WTC11 (cell line): ENCODE data around the gene CLIC5. TPM values are rescaled to one million over a fixed set of nuclear protein-coding genes. Genes with fewer than 3 reads are reported as not detected.
A peak's percentile ranks its signal among the peaks of the same experiment; 100 is the strongest.

Source experiments
- ATAC-seq: fragments of 200-7000 bp; cut with Tn5 transposase; 2 replicates; pipeline ENCODE4 v1.10.0; 2021; ENCODE audit warnings: mild to moderate bottlenecking, moderate library complexity
- CTCF ChIA-PET: fragments of 300-600 bp; sonication (Branson Sonifier 250); formaldehyde crosslinking; loops from one replicate; lab custom pipeline; 2021; ENCODE audit warnings: antibody characterized with exemption; lab: Charles Lee
- POLR2A ChIA-PET: fragments of 350-600 bp; sonication (Branson Sonifier 250); formaldehyde crosslinking; loops from one replicate; lab custom pipeline; 2021; ENCODE audit warnings: antibody characterized with exemption; lab: Charles Lee
- DNase-seq: peaks from one replicate; pipeline ENCODE4 v3.0.0; 2021; ENCODE audit warnings: low spot score
- H3K27ac Mint-ChIP-seq: 2 replicates; pipeline ENCODE4 v1.8.0; 2021; ENCODE audit warnings: mixed read lengths
- H3K27me3 Mint-ChIP-seq: 2 replicates; pipeline ENCODE4 v1.8.0; 2021; ENCODE audit warnings: low read depth, mild to moderate bottlenecking, moderate library complexity, mixed read lengths
- H3K36me3 Mint-ChIP-seq: 2 replicates; pipeline ENCODE4 v1.8.0; 2021; ENCODE audit warnings: mixed read lengths
- H3K4me1 Mint-ChIP-seq: 2 replicates; pipeline ENCODE4 v1.8.0; 2022; ENCODE audit warnings: mixed read lengths
- H3K4me3 Mint-ChIP-seq: 2 replicates; pipeline ENCODE4 v1.8.0; 2021; ENCODE audit warnings: mild to moderate bottlenecking, moderate library complexity, mixed read lengths
- H3K9me3 Mint-ChIP-seq: 2 replicates; pipeline ENCODE4 v1.8.0; 2021; ENCODE audit warnings: mixed read lengths
- ARID4B ChIP-seq: sonication (generic); formaldehyde crosslinking; IDR thresholded peaks from 2 replicates; pipeline ENCODE4 v1.8.0; 2023; ENCODE audit warnings: missing genetic modification reagents, mild to moderate bottlenecking, borderline replicate concordance
- CBFB ChIP-seq: sonication (generic); formaldehyde crosslinking; IDR thresholded peaks from 2 replicates; pipeline ENCODE4 v1.8.1; 2022; ENCODE audit warnings: mild to moderate bottlenecking, low read depth, missing genetic modification reagents
- E2F5 ChIP-seq: sonication (generic); formaldehyde crosslinking; IDR thresholded peaks from 2 replicates; pipeline ENCODE4 v1.8.1; 2022; ENCODE audit warnings: mild to moderate bottlenecking, moderate library complexity, missing genetic modification reagents
- FOXJ3 ChIP-seq: sonication (generic); formaldehyde crosslinking; IDR thresholded peaks from 2 replicates; pipeline ENCODE4 v1.9.0; 2021; ENCODE audit warnings: missing genetic modification reagents, mild to moderate bottlenecking, borderline replicate concordance
- NFE2L1 ChIP-seq: sonication (generic); formaldehyde crosslinking; IDR thresholded peaks from 2 replicates; pipeline ENCODE4 v1.8.1; 2023; ENCODE audit warnings: missing genetic modification reagents
- NR1H2 ChIP-seq: sonication (generic); formaldehyde crosslinking; IDR thresholded peaks from 2 replicates; pipeline ENCODE4 v1.9.0; 2021; ENCODE audit warnings: mild to moderate bottlenecking, moderate library complexity, missing genetic modification reagents
- PREB ChIP-seq: sonication (generic); formaldehyde crosslinking; IDR thresholded peaks from 2 replicates; pipeline ENCODE4 v1.8.1; 2022; ENCODE audit warnings: mild to moderate bottlenecking, missing genetic modification reagents, moderate library complexity, borderline replicate concordance
- RELA ChIP-seq: sonication (generic); formaldehyde crosslinking; IDR thresholded peaks from 2 replicates; pipeline ENCODE4 v1.8.1; 2022; ENCODE audit warnings: missing genetic modification reagents, mild to moderate bottlenecking, borderline replicate concordance
- TEAD4 ChIP-seq: sonication (generic); formaldehyde crosslinking; IDR thresholded peaks from 2 replicates; pipeline ENCODE4 v1.8.0; 2022; ENCODE audit warnings: mild to moderate bottlenecking, missing genetic modification reagents
- ZNF396 ChIP-seq: fragments of 250-450 bp; sonication (Bioruptor Pico); IDR thresholded peaks from 2 replicates; pipeline ENCODE4 v1.8.0; 2021; ENCODE audit warnings: mild to moderate bottlenecking, moderate library complexity, borderline replicate concordance
- ZNF512 ChIP-seq: sonication (generic); formaldehyde crosslinking; IDR thresholded peaks from 2 replicates; pipeline ENCODE4 v1.8.1; 2022; ENCODE audit warnings: missing genetic modification reagents, borderline replicate concordance
- ZNF532 ChIP-seq: fragments of 250-450 bp; sonication (Bioruptor Pico); IDR thresholded peaks from 2 replicates; pipeline ENCODE4 v1.9.0; 2021; ENCODE audit warnings: mild to moderate bottlenecking, borderline replicate concordance
- total RNA-seq: library from RNA; stranded (reverse); gene quantifications from 3 replicates; pipeline ENCODE4 v1.2.3, GENCODE V29; 2021
- TF ChIP-seq, protein P1 (sequence below): sonication (generic); formaldehyde crosslinking; IDR thresholded peaks from 2 replicates; pipeline ENCODE4 v1.8.1; 2022; ENCODE audit warnings: low read depth, mild to moderate bottlenecking, moderate library complexity, missing genetic modification reagents, borderline replicate concordance
- TF ChIP-seq, protein P2 (sequence below): sonication (generic); formaldehyde crosslinking; IDR thresholded peaks from 2 replicates; pipeline ENCODE4 v1.8.0; 2022; ENCODE audit warnings: mild to moderate bottlenecking, missing genetic modification reagents
- TF ChIP-seq, protein P3 (sequence below): sonication (generic); formaldehyde crosslinking; IDR thresholded peaks from 2 replicates; pipeline ENCODE4 v1.8.1; 2023; ENCODE audit warnings: mild to moderate bottlenecking, missing genetic modification reagents

Gene CLIC5
- total RNA-seq, 1 experiment from 2014 or later: 0.22 TPM

- ChIA-PET POLR2A (interaction anchor here (0.7 kb wide), 1 partner anchor 82 kb away, joined by 3 read pairs; no protein-coding TSS in a partner anchor), CTCF (interaction anchor here (0.6 kb wide), 1 partner anchor 144 kb away, joined by 3 read pairs; no protein-coding TSS in a partner anchor)
- TF ChIP-seq, protein P1, sequence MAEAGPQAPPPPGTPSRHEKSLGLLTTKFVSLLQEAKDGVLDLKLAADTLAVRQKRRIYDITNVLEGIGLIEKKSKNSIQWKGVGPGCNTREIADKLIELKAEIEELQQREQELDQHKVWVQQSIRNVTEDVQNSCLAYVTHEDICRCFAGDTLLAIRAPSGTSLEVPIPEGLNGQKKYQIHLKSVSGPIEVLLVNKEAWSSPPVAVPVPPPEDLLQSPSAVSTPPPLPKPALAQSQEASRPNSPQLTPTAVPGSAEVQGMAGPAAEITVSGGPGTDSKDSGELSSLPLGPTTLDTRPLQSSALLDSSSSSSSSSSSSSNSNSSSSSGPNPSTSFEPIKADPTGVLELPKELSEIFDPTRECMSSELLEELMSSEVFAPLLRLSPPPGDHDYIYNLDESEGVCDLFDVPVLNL (CRISPR knock-in tag): no peak
- TF ChIP-seq E2F5 (no peak), TEAD4 (CRISPR knock-in tag) (no peak), FOXJ3 (CRISPR knock-in tag) (no peak), RELA (CRISPR knock-in tag) (no peak), PREB (CRISPR knock-in tag) (no peak), CBFB (CRISPR knock-in tag) (no peak)
- TF ChIP-seq, protein P2, sequence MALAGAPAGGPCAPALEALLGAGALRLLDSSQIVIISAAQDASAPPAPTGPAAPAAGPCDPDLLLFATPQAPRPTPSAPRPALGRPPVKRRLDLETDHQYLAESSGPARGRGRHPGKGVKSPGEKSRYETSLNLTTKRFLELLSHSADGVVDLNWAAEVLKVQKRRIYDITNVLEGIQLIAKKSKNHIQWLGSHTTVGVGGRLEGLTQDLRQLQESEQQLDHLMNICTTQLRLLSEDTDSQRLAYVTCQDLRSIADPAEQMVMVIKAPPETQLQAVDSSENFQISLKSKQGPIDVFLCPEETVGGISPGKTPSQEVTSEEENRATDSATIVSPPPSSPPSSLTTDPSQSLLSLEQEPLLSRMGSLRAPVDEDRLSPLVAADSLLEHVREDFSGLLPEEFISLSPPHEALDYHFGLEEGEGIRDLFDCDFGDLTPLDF: no peak
- no peak for DNase-seq
- H3K36me3 Mint-ChIP-seq: no peaks in the 10 kb centered on the region
- H3K4me3 Mint-ChIP-seq: no peak overlapping the region
- H3K27me3 Mint-ChIP-seq: no peaks in the 10 kb centered on the region
- H3K9me3 Mint-ChIP-seq: no peaks in the 10 kb centered on the region
- no peak overlapping the region for H3K27ac Mint-ChIP-seq
- peak; percentile 60 for ATAC-seq
- H3K4me1 Mint-ChIP-seq: peaks cover 16% of the 10 kb centered on the region
Observed at GRCh38 chr6:45956176-45956575, 59.5 kb downstream of the CLIC5 start.

DNA sequence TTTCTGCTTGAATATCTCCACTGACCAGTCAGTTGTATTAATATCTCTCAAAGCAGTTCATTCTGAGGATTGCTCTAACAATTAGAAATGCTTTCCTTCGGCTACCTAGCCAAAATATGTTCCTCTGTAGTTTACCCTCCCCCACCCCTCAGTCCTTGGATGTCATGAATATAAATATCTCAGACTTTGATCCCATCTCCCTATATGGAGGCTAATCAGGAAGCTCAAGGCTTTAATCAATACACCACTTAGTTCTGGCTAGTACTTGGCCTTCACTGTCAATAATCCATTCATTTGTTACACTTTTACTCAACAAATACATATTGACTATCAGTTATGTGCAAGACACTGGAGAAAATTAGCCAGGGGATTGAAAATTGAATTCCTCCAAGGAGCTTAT lies 60.1 kb downstream of the CLIC5 start:
- ChIA-PET POLR2A (interaction anchor here (0.7 kb wide), 1 partner anchor 82 kb away, joined by 3 read pairs; no protein-coding TSS in a partner anchor), CTCF (no interaction called here)
- ATAC-seq (no peak), DNase-seq (no peak)
- H3K27me3 Mint-ChIP-seq: no peaks in the 10 kb centered on the region
- no peak overlapping the region for H3K4me3 Mint-ChIP-seq
- H3K4me1 Mint-ChIP-seq: peaks cover 16% of the 10 kb centered on the region
- H3K9me3 Mint-ChIP-seq: no peaks in the 10 kb centered on the region
- H3K27ac Mint-ChIP-seq: no peak overlapping the region
- H3K36me3 Mint-ChIP-seq: no peaks in the 10 kb centered on the region
- TF ChIP-seq CBFB (CRISPR knock-in tag) (no peak), ZNF532 (CRISPR knock-in tag) (no peak), NR1H2 (no peak), ZNF512 (no peak), ARID4B (CRISPR knock-in tag) (no peak), NFE2L1 (no peak), ZNF396 (no peak)
- TF ChIP-seq, protein P3, sequence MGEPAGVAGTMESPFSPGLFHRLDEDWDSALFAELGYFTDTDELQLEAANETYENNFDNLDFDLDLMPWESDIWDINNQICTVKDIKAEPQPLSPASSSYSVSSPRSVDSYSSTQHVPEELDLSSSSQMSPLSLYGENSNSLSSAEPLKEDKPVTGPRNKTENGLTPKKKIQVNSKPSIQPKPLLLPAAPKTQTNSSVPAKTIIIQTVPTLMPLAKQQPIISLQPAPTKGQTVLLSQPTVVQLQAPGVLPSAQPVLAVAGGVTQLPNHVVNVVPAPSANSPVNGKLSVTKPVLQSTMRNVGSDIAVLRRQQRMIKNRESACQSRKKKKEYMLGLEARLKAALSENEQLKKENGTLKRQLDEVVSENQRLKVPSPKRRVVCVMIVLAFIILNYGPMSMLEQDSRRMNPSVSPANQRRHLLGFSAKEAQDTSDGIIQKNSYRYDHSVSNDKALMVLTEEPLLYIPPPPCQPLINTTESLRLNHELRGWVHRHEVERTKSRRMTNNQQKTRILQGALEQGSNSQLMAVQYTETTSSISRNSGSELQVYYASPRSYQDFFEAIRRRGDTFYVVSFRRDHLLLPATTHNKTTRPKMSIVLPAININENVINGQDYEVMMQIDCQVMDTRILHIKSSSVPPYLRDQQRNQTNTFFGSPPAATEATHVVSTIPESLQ (CRISPR knock-in tag): no peak
